Osteoblast (primary cell): ENCODE data around the gene ERBB4. TPM values are rescaled to one million over a fixed set of nuclear protein-coding genes. Genes with fewer than 3 reads are reported as not detected.
A peak's percentile ranks its signal among the peaks of the same experiment; 100 is the strongest.

ENCODE experiments used
- DNase-seq: peaks from one replicate; pipeline ENCODE4 v3.0.0; 2011; ENCODE audit warnings: low spot score, mixed read lengths; ENCODE audit not compliant: insufficient read length; ENCODE audit errors: missing footprints
- H2AFZ ChIP-seq: 2 replicates; pipeline ENCODE4 v1.6.0; 2011; ENCODE audit warnings: mild to moderate bottlenecking, low read length
- H3K27ac ChIP-seq: 2 replicates; pipeline ENCODE4 v1.5.1; 2011; ENCODE audit warnings: mild to moderate bottlenecking, low read depth, low read length, moderate library complexity
- H3K27me3 ChIP-seq: 2 replicates; pipeline ENCODE4 v1.6.0; 2012; ENCODE audit warnings: mild to moderate bottlenecking, control low read depth, inconsistent platforms, low read length, moderate library complexity; ENCODE audit not compliant: insufficient read depth
- H3K36me3 ChIP-seq: 2 replicates; pipeline ENCODE4 v1.5.1; 2011; ENCODE audit warnings: mild to moderate bottlenecking, low read length, control low read depth, moderate library complexity; ENCODE audit not compliant: insufficient read depth
- H3K4me1 ChIP-seq: 2 replicates; pipeline ENCODE4 v1.5.1; 2011; ENCODE audit warnings: mild to moderate bottlenecking, low read length, control low read depth, moderate library complexity; ENCODE audit not compliant: insufficient read depth
- H3K4me2 ChIP-seq: 2 replicates; pipeline ENCODE4 v1.6.0; 2011; ENCODE audit warnings: mild to moderate bottlenecking, low read length; ENCODE audit not compliant: insufficient read depth
- H3K4me3 ChIP-seq: fragments of 200-600 bp; sonication (generic); 3 replicates; pipeline ENCODE4 v1.5.1; 2012; ENCODE audit warnings: mild to moderate bottlenecking, low read length, inconsistent platforms; ENCODE audit not compliant: insufficient read depth
- H3K79me2 ChIP-seq: 2 replicates; pipeline ENCODE4 v1.6.0; 2012; ENCODE audit warnings: mild to moderate bottlenecking, low read length, control low read depth, inconsistent platforms; ENCODE audit not compliant: insufficient read depth
- H3K9me3 ChIP-seq: 2 replicates; pipeline ENCODE4 v1.5.1; 2011; ENCODE audit warnings: low read depth, low read length, control low read depth
- H4K20me1 ChIP-seq: 2 replicates; pipeline ENCODE4 v1.6.0; 2012; ENCODE audit warnings: mild to moderate bottlenecking, low read length, control low read depth; ENCODE audit not compliant: insufficient read depth
- total RNA-seq: library from RNA; depleted of rRNA; stranded (reverse); fragments of >200 nt; gene quantifications from 2 replicates; pipeline ENCODE4 v1.2.3, GENCODE V29; 2012
- TF ChIP-seq, protein P1 (sequence below): IDR thresholded peaks from 2 replicates; pipeline ENCODE4 v1.5.1; 2011; ENCODE audit warnings: mild to moderate bottlenecking, low read depth, low read length, moderate library complexity; ENCODE audit errors: extremely low read depth

ERBB4 gene
- total RNA-seq, 1 donor, result under 0.01 TPM

GRCh38 chr2:211875488-211875887, 663.1 kb downstream of the ERBB4 start:
- H3K27ac ChIP-seq, result no peak overlapping the region
- no peaks in the 10 kb centered on the region for H3K9me3 ChIP-seq
- H3K4me1 ChIP-seq, result peaks cover 3% of the 10 kb centered on the region
- H3K4me2 ChIP-seq, result no peak overlapping the region
- TF ChIP-seq, protein P1, sequence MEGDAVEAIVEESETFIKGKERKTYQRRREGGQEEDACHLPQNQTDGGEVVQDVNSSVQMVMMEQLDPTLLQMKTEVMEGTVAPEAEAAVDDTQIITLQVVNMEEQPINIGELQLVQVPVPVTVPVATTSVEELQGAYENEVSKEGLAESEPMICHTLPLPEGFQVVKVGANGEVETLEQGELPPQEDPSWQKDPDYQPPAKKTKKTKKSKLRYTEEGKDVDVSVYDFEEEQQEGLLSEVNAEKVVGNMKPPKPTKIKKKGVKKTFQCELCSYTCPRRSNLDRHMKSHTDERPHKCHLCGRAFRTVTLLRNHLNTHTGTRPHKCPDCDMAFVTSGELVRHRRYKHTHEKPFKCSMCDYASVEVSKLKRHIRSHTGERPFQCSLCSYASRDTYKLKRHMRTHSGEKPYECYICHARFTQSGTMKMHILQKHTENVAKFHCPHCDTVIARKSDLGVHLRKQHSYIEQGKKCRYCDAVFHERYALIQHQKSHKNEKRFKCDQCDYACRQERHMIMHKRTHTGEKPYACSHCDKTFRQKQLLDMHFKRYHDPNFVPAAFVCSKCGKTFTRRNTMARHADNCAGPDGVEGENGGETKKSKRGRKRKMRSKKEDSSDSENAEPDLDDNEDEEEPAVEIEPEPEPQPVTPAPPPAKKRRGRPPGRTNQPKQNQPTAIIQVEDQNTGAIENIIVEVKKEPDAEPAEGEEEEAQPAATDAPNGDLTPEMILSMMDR, result no peak
- no peaks in the 10 kb centered on the region for H3K27me3 ChIP-seq
- DNase-seq, result no peak
- H3K4me3 ChIP-seq, result no peak overlapping the region
- H4K20me1 ChIP-seq, result no peaks in the 10 kb centered on the region
- no peak overlapping the region for H2AFZ ChIP-seq
- no peaks in the 10 kb centered on the region for H3K36me3 ChIP-seq
- H3K79me2 ChIP-seq, result no peaks in the 10 kb centered on the region

GRCh38 chr2:211868996-211869533, 669.5 kb downstream of the ERBB4 start:
- no peaks in the 10 kb centered on the region for H3K79me2 ChIP-seq
- no peaks in the 10 kb centered on the region for H3K36me3 ChIP-seq
- H3K9me3 ChIP-seq, result no peaks in the 10 kb centered on the region
- TF ChIP-seq, protein P1, result no peak
- no peak overlapping the region for H3K4me3 ChIP-seq
- H4K20me1 ChIP-seq, result no peaks in the 10 kb centered on the region
- no peak overlapping the region for H3K4me2 ChIP-seq
- H3K27me3 ChIP-seq, result no peaks in the 10 kb centered on the region
- no peak overlapping the region for H2AFZ ChIP-seq
- H3K4me1 ChIP-seq, result peaks cover 4% of the 10 kb centered on the region
- DNase-seq, result no peak
- H3K27ac ChIP-seq, result no peak overlapping the region

- Histone ChIP-seq H4K20me1 (no peaks in the 10 kb centered on the region), H3K4me1 (peaks cover 4% of the 10 kb centered on the region), H3K36me3 (no peaks in the 10 kb centered on the region), H3K4me3 (no peak overlapping the region), H3K4me2 (peak overlapping the region; percentile 25), H3K79me2 (no peaks in the 10 kb centered on the region), H2AFZ (no peak overlapping the region), H3K27ac (no peak overlapping the region), H3K9me3 (no peaks in the 10 kb centered on the region), H3K27me3 (no peaks in the 10 kb centered on the region)
- DNase-seq, result no peak
- TF ChIP-seq, protein P1, result no peak
These were observed 670.7 kb downstream of the ERBB4 start for GRCh38 chr2:211867845-211868451.

- Histone ChIP-seq H3K9me3 (no peaks in the 10 kb centered on the region), H2AFZ (no peak overlapping the region), H3K4me3 (no peak overlapping the region), H3K27ac (no peak overlapping the region), H3K4me2 (no peak overlapping the region), H4K20me1 (no peaks in the 10 kb centered on the region), H3K36me3 (no peaks in the 10 kb centered on the region), H3K79me2 (no peaks in the 10 kb centered on the region), H3K27me3 (no peaks in the 10 kb centered on the region), H3K4me1 (peaks cover 4% of the 10 kb centered on the region)
- TF ChIP-seq, protein P1, result no peak
- no peak for DNase-seq
These were observed 674.3 kb downstream of the ERBB4 start for GRCh38 chr2:211864328-211864727.
